Measurements from ENCODE around the gene FOXO3. TPM values are rescaled to one million over a fixed set of nuclear protein-coding genes. Genes with fewer than 3 reads are reported as not detected.

The FOXO3 gene
- total RNA-seq, 6 experiments from 2014 or later = 18.1 to 45.2 (median 23.8) TPM

GRCh38 chr6:108652375-108652774, 91.7 kb downstream of the FOXO3 start:
- intact Hi-C loops (cut with DNase I) = loop anchor here in 1 of 2 donors (10.0 kb wide), 1 partner anchor 88 kb away; the partner anchor contains the start of gene FOXO3

DNA sequence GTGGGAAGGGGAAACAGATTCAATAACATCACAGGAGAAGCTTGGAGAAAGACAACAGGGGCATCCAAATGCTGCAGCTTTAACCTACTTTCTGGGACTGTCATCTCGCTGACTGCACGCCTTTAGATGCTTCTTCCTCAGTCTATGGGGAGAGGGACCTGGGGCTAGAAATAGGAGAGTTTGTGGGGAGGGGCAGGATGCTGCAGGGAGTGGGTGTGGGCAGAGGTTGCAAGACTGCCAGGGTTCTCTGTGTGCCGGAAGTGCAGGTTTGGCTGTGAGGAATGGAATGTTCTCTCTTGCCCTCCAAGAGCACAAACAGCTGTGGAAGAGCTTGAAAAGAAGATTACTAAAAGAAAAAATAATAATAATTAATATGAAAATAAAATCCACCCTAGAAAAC, 93.2 kb downstream of the FOXO3 start:
- WGBS (ENCODE audit: insufficient coverage, low coverage, low lambda C conversion rate, missing lambda C conversion rate) = 57% methylated on average over 3 of the region's 3 CpGs

More at GRCh38 chr6:108652375-108652774, 91.7 kb downstream of the FOXO3 start:
- H3K4me1 ChIP-seq = peaks cover 0 to 62% (median 31%) of the 10 kb centered on the region in 4 donors
- no peaks in the 10 kb centered on the region for H3K9me3 ChIP-seq
- DNase-seq = no peak
- no peak overlapping the region for H3K4me3 ChIP-seq
- peak overlapping the region; percentile 13 to 26 (median 24) for H3K27ac ChIP-seq
- ATAC-seq = no peak
- H3K27me3 ChIP-seq = no peaks in the 10 kb centered on the region
- TF ChIP-seq POLR2A (IDR thresholded peaks at IDR 0.05) = no peak
- TF ChIP-seq CTCF (IDR thresholded peaks at IDR 0.05) = no peak
- no peaks in the 10 kb centered on the region for H3K36me3 ChIP-seq

DNA sequence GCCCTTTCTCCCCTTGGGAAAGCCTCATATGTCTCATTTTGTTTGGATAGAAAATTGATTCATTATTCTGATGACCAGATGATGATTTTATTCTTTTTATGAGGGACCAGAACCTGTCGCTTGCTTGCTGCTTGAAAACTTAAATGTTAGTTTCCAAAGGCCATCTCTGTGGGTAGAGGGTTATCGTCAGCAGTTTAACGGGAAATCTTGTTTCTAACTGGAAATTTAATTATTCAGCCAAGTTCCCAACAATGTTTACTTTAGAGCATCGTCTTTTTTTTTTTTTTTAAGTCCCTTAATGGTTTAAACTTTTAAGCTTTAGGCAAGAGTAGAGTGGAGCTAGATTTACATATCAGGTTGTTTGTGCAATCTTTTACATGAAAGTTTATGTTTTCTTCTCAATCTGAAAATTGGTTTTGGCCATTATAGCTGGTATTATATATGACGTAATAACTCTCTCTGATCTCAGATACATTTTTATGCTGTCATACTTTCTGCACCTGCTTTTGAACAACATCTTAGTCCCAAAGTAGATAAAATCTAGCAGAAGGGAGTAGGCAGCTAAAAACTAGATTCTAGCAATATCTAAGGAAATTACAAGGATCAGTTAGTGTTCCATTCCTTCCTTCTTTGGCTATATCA, 93.9 kb downstream of the FOXO3 start:
- no peaks in the 10 kb centered on the region for H3K36me3 ChIP-seq
- H3K4me1 ChIP-seq = peaks cover 0 to 66% (median 34%) of the 10 kb centered on the region in 4 donors
- DNase-seq (no peak), ATAC-seq (peak; percentile 7 to 45 (median 20))
- no peaks in the 10 kb centered on the region for H3K9me3 ChIP-seq
- intact Hi-C loops (cut with DNase I) = loop anchor here in 1 of 2 donors (10.0 kb wide), 1 partner anchor 90 kb away; the partner anchor contains the start of gene FOXO3
- H3K4me3 ChIP-seq = no peak overlapping the region
- WGBS (ENCODE audit: insufficient coverage, low coverage, low lambda C conversion rate, missing lambda C conversion rate) = 44% methylated on average over 5 of the region's 5 CpGs
- no peaks in the 10 kb centered on the region for H3K27me3 ChIP-seq
- TF ChIP-seq CTCF (IDR thresholded peaks at IDR 0.05) = no peak
- TF ChIP-seq POLR2A (IDR thresholded peaks at IDR 0.05) = no peak
- H3K27ac ChIP-seq = peak overlapping the region; percentile 42 to 54 (median 47)

More for the DNA sequence above, 93.2 kb downstream of the FOXO3 start:
- Histone ChIP-seq H3K4me1 (peaks cover 0 to 68% (median 34%) of the 10 kb centered on the region in 4 donors), H3K27me3 (no peaks in the 10 kb centered on the region), H3K4me3 (no peak overlapping the region), H3K27ac (peak overlapping the region; percentile 4 to 47 (median 42)), H3K36me3 (no peaks in the 10 kb centered on the region), H3K9me3 (no peaks in the 10 kb centered on the region)
- intact Hi-C loops (cut with DNase I) = loop anchor here in 1 of 2 donors (10.0 kb wide), 1 partner anchor 89 kb away; the partner anchor contains the start of gene FOXO3
- TF ChIP-seq POLR2A (IDR thresholded peaks at IDR 0.05) = no peak
- no peak for TF ChIP-seq CTCF (IDR thresholded peaks at IDR 0.05)
- DNase-seq (peak; percentile 55 to 69 (median 58)), ATAC-seq (peak; percentile 52 to 85 (median 64))

DNA sequence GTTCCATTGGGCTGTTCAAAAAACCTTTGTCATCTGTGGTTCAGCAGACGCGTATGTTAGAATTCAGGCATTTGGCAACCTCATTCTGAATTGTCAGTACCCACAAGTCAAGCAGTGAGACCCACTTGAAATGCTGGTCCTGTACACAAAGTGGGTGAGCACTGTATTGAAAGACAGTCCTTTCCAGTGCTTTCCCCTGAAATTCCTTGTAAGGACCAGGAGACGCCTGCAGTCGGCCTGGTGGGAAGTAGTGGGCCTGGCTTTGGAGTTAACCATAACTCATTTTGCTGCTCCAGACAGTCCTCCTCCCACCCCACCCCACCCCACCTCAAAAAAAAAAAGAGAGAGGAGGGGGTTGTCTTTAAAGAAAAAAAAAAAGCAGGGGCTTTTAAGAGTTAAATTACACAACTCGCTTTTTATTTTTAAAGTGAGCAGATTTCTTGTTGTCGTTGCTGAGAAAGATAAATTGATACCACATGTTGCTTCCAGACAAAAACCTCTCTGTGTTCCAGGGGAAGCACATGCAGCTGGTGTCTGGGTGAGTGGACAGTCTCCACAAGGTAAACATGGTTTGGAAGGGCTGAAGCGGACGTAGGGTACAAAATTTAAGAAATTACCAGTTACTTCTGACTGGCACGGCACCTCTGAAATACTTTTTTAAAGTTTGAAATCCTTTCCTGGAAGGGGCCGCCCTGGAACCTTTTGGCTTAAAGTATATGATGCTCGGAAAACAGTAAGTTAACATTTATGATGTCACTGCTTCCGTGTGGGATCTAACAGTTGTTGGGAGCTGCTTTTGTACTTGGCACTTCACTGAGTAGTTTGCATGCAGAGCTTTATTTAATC, 95.3 kb downstream of the FOXO3 start:
- H3K4me3 ChIP-seq = no peak overlapping the region
- DNase-seq (no peak), ATAC-seq (peak; percentile 17 to 59 (median 26))
- peak overlapping the region; percentile 15 to 54 (median 42) for H3K27ac ChIP-seq
- no peaks in the 10 kb centered on the region for H3K27me3 ChIP-seq
- no peaks in the 10 kb centered on the region for H3K9me3 ChIP-seq
- peaks cover 0 to 55% (median 28%) of the 10 kb centered on the region in 4 donors for H3K4me1 ChIP-seq
- WGBS (ENCODE audit: insufficient coverage, low coverage, low lambda C conversion rate, missing lambda C conversion rate) = 32% methylated on average over 10 of the region's 12 CpGs
- intact Hi-C loops (cut with DNase I) = loop anchor here in 1 of 2 donors (10.0 kb wide), 1 partner anchor 91 kb away; the partner anchor contains the start of gene FOXO3
- TF ChIP-seq POLR2A (IDR thresholded peaks at IDR 0.05) (no peak), CTCF (IDR thresholded peaks at IDR 0.05) (no peak)
- H3K36me3 ChIP-seq = no peaks in the 10 kb centered on the region

Data from right lobe of liver (tissue), 6 donors.